ENCODE results near the gene ENDOU.
A peak's percentile ranks its signal among the peaks of the same experiment; 100 is the strongest.

ENDOU gene

GRCh38 chr12:47707905-47708543 lies 17.3 kb downstream of the ENDOU start:
- TF ChIP-seq, protein P1, sequence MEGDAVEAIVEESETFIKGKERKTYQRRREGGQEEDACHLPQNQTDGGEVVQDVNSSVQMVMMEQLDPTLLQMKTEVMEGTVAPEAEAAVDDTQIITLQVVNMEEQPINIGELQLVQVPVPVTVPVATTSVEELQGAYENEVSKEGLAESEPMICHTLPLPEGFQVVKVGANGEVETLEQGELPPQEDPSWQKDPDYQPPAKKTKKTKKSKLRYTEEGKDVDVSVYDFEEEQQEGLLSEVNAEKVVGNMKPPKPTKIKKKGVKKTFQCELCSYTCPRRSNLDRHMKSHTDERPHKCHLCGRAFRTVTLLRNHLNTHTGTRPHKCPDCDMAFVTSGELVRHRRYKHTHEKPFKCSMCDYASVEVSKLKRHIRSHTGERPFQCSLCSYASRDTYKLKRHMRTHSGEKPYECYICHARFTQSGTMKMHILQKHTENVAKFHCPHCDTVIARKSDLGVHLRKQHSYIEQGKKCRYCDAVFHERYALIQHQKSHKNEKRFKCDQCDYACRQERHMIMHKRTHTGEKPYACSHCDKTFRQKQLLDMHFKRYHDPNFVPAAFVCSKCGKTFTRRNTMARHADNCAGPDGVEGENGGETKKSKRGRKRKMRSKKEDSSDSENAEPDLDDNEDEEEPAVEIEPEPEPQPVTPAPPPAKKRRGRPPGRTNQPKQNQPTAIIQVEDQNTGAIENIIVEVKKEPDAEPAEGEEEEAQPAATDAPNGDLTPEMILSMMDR (IDR thresholded peaks at IDR 0.05; ENCODE audit: insufficient read depth, low read depth, low read length, missing control alignments) = no peak
- DNase-seq (ENCODE audit: low read depth) = no peak
- H3K4me3 ChIP-seq (ENCODE audit: low read depth, low read length) = no peak overlapping the region

DNA sequence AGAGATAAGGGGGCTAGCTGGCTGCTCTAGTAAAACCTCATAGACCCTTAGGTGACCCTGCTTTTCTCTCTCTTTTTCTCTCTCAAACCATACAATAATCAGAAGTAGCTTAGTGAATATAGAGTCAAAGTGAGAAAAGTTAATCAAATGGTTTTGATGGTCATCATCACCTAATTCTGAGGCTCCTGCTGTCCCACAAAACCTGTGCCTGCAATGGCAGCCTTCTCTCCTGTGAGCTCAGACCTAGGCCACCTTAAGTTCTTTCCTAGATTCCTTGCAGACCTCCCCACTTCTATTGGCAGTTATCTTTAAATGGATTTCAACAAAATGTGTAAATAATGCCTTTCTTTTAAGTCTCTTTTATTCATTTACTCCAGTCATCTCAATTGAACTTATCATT lies 17.9 kb downstream of the ENDOU start:
- TF ChIP-seq, protein P1 (IDR thresholded peaks at IDR 0.05; ENCODE audit: insufficient read depth, low read depth, low read length, missing control alignments) = no peak
- DNase-seq (ENCODE audit: low read depth) = no peak
- peak overlapping the region; percentile 91 for H3K4me3 ChIP-seq (ENCODE audit: low read depth, low read length)

DNA sequence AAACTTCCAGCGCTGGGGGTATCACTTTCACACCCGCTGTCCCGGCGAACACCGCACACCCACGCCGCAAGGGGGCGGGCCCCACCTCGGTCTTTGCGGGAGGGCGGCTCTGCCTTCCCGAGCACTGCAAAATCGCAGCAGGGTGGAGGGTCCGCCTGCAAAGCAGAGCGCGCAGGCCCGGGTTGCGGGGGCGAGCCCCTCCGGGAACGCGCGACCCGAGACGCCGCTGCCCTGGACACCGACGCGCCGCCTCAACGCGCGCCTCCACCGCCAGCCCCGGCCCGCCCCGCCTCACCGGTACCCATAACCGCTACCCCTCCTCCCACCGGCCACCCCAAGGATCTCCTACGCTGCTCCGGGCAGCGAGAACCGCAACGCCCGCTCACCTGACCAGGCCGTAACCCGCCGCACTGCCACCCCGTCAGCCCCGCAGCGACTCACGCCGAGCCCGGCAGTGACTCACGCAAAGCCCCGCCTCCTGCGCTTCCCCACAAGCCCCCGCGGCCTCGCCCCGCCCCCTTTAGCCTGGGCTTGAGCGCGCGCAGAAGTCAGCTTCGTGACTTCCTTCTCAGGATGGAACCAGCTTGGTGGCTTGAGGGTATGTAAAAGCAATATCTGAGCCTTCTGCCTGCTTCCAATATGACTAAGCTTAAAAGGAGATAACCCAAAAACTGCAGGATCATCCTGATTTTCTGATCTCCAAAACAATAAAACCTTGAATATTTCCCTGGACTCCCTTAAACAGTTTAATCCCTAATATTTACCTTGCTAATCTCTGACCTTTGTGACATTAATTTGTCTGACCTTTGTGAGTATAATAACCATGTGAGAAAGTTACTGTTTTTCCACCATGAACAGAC lies 19.5 kb downstream of the ENDOU start, which contains the start of gene RPAP3:
TSS of gene RPAP3 (minus strand) at position 465 of the 860 bp plus-strand sequence. CDS start 3,190 bp downstream, outside the sequence.
- TF ChIP-seq, protein P1 (IDR thresholded peaks at IDR 0.05; ENCODE audit: insufficient read depth, low read depth, low read length, missing control alignments) = peak; percentile 62
- peak; percentile 97 for DNase-seq (ENCODE audit: low read depth)
- peak within 1 kb of the TSS; percentile 91 for H3K4me3 ChIP-seq (ENCODE audit: low read depth, low read length)

DNA sequence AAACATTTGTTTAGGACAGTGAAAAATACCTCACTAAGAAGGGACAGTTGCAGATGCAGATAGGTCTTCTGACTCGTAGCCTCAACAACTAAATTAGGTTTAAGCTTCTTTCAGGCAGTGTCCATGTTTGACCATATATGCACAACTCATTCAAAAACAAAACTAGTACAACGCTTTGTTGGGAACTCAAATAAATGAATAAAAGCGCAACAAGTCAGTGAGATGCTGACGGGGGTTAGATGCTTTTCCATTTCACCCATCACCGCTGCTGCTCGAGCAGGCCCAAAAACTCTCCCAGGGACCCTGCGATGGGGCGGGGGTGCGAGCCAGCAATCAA lies 20.1 kb downstream of the ENDOU start:
- TF ChIP-seq, protein P1 (IDR thresholded peaks at IDR 0.05; ENCODE audit: insufficient read depth, low read depth, low read length, missing control alignments) = no peak
- DNase-seq (ENCODE audit: low read depth) = no peak
- peak overlapping the region; percentile 91 for H3K4me3 ChIP-seq (ENCODE audit: low read depth, low read length)

DNA sequence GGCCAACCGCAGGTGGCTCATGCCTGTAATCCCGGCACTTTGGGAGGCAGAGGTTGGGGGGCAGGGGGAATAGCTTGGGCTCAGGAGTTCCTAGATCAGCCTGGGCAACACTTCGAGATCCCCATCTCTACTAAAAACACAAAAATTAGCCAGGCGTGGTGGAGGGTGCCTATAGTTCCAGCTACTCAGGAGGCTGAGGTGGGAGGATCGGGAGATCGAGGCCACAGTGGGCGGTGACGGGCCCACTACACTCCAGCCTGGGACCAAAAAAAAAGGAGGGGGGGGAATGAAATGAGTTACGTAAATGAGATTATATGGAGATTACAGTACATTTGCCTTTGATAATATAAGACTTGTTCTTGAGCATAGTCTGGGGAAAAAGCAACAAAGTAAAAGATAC lies 20.6 kb downstream of the ENDOU start:
- TF ChIP-seq, protein P1 (IDR thresholded peaks at IDR 0.05; ENCODE audit: insufficient read depth, low read depth, low read length, missing control alignments) = no peak
- peak overlapping the region; percentile 91 for H3K4me3 ChIP-seq (ENCODE audit: low read depth, low read length)
- no peak for DNase-seq (ENCODE audit: low read depth)

DNA sequence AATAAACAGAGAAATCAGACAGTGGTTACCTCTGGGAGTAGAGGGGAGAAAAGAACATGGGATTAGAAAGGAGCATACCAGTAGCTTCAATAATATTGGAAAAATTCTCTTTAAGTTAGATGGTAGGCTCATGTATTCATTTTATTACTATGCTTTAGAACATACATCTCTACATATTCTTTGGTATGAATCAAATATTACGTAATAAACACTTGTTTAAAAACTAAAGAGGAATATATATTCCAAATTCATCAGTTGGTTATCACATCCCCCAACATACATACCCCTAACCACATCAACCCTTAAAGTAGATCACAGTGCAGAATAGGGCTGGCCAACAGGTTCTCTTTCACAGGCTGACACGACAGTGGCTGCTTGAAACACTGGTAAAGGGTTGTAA lies 25.0 kb downstream of the ENDOU start:
- H3K4me3 ChIP-seq (ENCODE audit: low read depth, low read length) = no peak overlapping the region
- TF ChIP-seq, protein P1 (IDR thresholded peaks at IDR 0.05; ENCODE audit: insufficient read depth, low read depth, low read length, missing control alignments) = no peak
- no peak for DNase-seq (ENCODE audit: low read depth)
